NCI-H226 (cell line): ENCODE results near the gene DPT.

Source experiments
- DNase-seq: peaks from one replicate; pipeline ENCODE4 v3.0.0-alpha.2; 2015

Gene DPT

DNA sequence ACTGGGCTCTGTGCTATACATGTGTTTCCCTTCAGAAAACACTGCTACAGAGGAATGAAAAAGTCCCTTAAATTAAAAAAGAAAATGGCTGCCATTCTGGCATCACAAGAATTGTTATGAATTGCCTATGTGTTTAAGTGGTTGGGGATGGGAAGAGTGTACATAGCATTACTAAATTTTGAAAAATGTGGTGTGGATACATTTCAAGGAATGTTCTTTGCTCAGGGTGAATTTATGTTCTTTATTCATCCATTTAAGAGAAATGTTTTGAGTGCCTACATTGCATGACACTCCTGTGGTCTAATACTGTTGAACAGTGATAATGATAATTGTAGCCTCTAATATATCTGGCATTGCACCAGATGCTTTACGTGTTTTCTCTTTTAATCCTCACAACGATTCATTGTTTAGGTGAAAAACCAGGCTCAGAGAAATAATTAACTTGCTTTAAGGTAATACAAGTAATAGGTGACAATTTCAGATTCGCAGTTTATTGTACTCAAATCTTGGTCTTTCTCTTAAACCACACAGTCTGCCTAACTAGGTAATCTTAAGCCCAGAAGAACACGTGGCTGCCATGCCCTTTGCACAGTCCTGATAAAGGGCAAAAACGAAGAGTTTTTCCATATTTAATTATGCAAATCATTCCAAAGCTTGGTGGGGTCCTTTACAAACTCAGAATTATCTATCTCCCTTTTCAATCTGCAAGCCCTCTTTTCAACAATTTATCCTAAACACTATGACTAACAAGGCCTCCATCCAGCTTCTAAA lies 31.5 kb downstream of the DPT start:
- no peak for DNase-seq

DNA sequence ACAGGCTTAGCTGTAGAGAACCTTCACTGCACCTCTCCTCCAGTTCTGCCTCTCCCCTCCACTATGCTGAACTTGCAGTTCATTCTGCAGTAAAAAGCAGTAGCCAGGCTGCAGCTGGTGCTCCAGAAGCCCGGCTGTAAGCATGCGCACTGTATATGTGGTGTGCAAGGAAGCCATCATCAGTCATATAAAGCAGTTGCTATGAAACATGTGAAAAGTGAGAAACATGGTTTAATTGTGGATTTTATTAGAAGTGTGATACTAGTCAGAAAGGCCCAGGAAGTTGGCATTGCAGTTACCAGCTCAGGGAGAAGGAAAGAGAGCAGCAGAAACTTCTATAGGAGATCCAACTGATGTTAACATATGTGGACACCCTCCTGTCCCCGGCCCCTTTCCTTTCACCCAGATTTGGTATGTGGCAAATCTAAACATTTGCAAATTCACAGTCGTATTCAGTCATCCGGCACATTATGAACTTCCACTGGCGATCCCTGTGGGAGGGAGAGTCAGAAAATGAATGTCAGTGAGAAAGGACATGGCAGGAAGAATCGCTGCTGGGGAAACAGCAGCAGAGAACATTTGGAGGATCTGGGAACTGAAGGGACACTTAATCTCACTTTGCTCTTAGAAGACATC lies 32.8 kb downstream of the DPT start:
- DNase-seq: no peak

- DNase-seq: no peak
Measured at GRCh38 chr1:168693872-168694238, 35.2 kb downstream of the DPT start.

DNA sequence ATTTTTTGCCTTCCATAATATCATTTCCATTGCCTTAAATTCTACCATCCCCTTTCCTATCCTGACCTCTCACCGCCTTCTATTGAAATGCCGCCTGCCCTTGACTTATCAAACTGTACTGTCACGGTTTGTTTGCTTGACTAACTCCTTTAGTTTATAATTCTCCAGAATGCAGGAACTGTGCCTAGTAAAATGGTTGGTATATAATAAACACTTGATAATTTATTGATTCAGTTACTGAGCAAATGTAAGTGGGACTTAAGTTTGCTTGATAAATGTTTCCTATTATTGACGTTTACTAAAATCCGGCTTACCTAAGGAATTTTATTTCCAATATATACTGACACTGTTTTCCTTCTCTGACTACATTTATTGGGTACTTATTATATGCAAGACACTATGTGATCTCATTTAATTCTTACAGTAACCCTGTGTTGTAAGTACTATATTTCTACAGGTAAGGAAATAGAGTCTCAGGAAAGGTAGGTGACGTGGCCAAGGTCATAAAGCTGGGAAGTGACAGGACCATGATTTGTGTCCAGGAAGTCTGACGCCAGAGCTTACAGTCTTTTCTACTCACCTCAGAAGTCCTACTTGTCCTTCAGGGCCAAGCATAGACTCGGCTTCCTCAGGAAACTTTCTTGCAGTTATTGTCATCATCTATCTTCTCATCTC lies 35.7 kb downstream of the DPT start:
- DNase-seq: no peak

GRCh38 chr1:168692472-168692871 lies 36.5 kb downstream of the DPT start:
- DNase-seq: no peak

DNA sequence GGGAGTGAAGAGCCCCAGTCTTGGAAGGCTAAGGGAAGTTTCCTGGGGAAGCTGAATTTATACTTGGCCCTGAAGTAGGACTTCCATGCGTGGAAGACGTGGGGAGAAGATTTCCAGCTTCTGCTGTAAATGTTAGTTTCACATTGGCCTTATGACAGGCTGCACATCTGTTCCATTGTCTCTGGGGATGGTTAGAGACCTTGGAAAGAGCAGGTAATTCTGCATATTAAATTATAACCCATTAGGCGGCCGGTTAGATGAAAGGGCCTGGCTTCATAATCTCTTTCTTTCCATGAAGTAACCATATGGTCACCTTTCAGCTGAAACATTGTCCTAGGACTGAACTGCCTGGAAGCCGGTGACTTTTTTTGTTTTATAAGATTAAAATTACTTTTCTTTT lies 37.5 kb downstream of the DPT start:
- no peak for DNase-seq

DNA sequence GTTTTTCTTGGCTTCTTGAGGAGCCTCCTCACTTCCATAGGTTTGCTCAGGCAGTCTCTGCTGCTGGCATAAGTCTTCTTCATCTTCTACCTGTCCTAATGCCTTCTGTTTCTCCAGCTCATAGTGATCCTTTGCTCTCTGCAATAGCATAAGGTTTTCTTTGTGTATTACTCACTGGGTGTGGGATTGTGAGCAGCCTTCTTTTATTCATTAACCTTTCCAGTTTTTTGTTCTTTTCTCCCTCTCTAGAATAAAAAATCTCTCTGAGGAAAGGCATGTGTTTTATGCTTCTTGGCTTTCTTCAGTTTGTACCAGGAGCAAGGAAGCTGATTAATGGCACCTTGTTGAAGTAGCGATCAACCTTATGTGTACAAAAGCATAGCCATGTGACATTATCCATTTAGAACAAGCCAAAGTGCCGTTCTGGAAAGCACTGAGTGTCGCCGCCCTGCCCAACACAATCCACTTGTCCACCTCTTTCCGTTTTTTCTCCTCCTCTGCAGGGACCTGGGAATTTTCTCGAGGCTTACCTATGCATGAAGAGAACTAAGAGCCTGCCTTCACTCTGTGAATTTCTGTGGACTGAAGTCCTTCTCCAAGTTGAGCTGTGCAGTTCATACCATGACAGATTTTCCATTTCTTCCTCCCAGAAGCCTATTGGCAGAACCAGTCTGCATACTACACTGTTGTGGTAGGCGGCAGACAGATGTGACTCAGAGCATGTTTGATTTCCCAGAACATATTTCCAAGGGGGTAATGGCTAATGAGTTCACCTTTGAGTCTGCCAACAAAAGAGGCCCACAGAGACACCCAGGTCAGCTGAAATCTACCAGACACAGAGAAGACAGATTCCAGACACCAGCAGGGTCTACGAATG lies 39.0 kb downstream of the DPT start:
- no peak for DNase-seq

DNA sequence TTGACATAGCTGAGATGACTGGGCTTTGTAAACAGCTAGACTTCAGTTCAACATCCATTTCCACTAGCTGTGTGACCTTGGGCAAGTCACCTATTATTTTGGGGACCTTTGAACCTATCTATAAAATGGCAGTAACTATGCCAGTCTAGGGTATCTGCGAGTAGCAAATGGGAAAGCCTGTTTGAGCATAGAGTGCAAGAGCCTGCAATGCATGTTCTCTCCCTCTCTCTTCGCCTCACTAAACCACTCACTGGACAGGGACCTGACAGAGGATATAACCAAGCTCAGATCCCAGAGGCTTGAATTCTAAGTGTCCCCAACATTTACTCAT lies 39.7 kb downstream of the DPT start:
- DNase-seq: no peak

GRCh38 chr1:168688644-168689326 lies 40.2 kb downstream of the DPT start:
- no peak for DNase-seq

DNA sequence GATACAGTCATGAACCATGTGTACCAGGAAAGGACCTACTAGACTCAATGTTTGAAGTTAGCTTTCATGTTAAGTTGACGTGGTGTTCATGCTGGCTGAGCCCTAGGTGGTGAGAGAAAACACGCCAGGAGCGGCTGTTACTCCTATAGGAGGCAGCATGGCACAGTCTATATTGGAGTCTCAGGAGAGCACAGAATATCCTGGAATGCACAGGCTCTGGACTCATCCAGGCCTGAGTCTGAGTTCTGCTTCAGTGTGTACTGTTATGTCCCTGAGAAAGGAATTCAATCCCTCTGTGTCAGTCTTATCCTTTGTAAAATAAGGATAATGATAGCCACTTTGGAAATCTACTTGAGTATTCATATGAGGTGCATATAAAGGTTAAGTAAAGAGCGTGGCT lies 41.2 kb downstream of the DPT start:
- no peak for DNase-seq

- no peak for DNase-seq
Measured at GRCh38 chr1:168686666-168687065, 42.3 kb downstream of the DPT start.

- DNase-seq: no peak
Measured at GRCh38 chr1:168683871-168684270, 45.1 kb downstream of the DPT start.

DNA sequence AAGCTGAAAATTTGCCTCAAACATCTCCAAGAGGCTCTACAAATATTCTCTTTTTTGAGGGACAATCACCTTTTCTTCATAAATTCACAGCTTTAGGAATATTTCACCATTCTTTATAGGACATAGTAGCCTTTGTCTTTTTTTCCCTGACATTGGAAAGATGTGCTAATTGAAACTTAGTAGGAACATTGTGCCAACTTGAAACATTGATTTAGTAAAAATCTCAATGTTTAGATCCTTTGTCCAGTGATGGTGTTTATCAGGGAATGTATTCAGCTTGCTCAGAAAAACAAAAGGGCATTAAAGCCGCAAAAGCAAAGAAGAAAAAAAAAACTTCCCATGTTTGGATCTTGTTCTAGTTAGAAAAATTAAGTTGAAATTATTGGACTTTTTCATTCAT lies 52.1 kb downstream of the DPT start:
- no peak for DNase-seq

GRCh38 chr1:168676029-168676812 lies 52.8 kb downstream of the DPT start:
- DNase-seq: no peak

- no peak for DNase-seq
Measured at GRCh38 chr1:168673974-168674683, 54.9 kb downstream of the DPT start.

DNA sequence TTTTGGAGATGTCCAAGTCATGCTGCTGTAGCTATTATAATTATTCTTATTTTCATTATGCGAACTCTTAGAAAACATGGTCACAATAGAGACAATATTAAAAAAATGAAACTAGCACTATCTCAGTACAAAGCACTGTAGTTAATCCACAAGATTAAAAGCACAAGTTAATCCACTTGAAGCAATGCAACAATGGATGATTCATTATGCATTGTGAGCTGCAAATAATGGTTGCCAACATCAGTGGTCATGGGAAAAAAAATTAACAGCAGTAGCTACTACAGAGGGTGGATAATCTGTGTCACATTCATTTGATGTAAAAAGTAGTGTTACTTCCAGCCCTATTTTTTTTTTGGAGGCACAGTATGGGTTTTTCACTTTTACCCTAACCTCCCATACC lies 56.7 kb downstream of the DPT start:
- DNase-seq: no peak

DNA sequence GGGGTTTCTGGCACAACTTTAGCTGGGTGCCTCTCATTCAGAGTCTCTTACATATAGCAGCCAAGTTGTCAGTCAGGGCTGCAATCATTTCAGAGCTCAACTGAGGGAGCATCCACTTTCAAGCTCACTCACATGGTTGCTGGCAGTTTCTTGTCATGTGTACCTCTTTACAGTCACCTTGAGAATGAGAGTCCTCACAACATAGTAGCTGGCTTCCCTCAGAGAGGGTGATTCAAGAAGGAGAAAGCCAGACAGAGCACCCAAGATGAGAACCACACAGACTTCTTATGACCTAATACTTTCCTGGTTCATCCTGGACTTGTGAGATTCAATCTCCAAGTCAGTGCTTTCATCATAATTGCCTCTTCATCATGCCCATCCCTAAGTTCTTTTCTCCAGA lies 57.2 kb downstream of the DPT start:
- DNase-seq: no peak

DNA sequence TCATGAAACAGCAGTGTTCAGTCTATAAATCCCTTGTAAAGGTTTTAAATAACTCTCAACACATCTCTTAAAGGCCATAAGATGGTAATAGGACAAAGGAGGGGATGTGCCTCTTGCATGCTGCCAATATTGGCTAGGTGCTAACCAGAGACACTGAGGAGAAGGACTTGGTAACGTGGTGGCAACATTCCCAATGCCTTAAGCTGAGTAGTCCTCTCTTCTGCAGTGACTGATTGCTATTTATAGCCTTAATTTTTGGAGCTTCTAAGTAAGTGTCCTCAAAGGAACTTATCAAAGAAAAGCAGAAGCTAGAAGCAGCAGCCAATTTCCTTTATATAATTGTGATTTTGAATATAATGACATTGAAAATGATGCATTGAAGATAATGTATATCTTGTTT lies 63.0 kb downstream of the DPT start:
- no peak for DNase-seq

DNA sequence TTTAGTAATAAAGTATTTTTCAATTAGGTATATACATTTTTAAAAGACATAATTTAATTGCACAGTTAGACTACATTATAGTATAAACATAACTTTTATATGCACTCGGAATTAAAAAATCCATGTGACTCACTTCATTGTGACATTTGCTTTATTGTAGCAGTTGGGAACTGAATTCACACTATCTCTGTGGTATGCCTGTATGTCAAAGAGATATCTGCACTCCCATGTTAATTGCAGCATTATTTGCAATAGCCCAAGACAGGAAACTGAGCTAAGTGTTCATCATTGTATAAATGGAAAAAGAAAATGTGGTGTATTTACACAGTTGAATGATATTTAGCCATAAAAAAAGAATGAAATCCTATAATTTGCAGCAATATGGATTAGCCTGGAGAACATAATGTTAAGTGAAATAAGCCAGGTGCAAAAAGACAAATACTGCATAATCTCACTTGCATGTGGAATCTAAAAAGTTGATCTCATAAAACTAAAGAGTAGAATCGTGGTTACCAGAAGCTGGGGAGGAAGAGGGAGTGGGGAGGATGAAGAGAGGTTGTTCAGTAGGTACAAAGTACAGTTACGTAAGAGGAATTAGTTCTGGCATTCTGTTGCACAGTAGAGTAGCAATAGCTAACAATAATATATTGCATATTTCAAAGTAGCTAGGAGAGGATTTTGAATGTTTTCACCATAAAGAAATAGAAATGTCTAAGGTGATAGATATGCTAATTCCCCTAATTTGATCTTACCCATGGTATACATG lies 64.8 kb downstream of the DPT start:
- DNase-seq: no peak

GRCh38 chr1:168656485-168656884 lies 72.5 kb downstream of the DPT start:
- no peak for DNase-seq
